Activated naive CD8-positive, alpha-beta T cell treated with anti-CD3 and anti-CD28 coated beads, Interleukin-2, amount 10 ng/mL, durations not matched to agents 7 days and 5 days (primary cell): Measurements from ENCODE around the gene TCP11. TPM values are rescaled to one million over a fixed set of nuclear protein-coding genes. Genes with fewer than 3 reads are reported as not detected.

Source experiments
- ATAC-seq: fragments of 150-1000 bp; cut with Tn5 transposase; one replicate; pipeline ENCODE4 v1.10.0; 2021; ENCODE audit warnings: low read depth, moderate library complexity
- POLR2A ChIA-PET: fragments of 350-600 bp; sonication (Branson Sonifier 250); formaldehyde crosslinking; loops from one replicate; lab custom pipeline; 2021; ENCODE audit warnings: antibody characterized with exemption; lab: Charles Lee
- DNase-seq: peaks from one replicate; pipeline ENCODE4 v3.0.0; 2021
- H3K27ac Mint-ChIP-seq: one replicate; pipeline ENCODE4 v1.8.0; 2022; ENCODE audit warnings: mild to moderate bottlenecking, mixed read lengths
- H3K27me3 Mint-ChIP-seq: one replicate; pipeline ENCODE4 v1.8.0; 2022; ENCODE audit warnings: mild to moderate bottlenecking, moderate library complexity, mixed read lengths
- H3K36me3 Mint-ChIP-seq: one replicate; pipeline ENCODE4 v1.8.0; 2021; ENCODE audit warnings: mild to moderate bottlenecking, mixed read lengths
- H3K4me1 Mint-ChIP-seq: one replicate; pipeline ENCODE4 v1.8.0; 2021; ENCODE audit warnings: mixed read lengths
- H3K4me3 Mint-ChIP-seq: one replicate; pipeline ENCODE4 v1.8.0; 2022; ENCODE audit warnings: mild to moderate bottlenecking, moderate library complexity, mixed read lengths
- H3K9me3 Mint-ChIP-seq: one replicate; pipeline ENCODE4 v1.8.0; 2021; ENCODE audit warnings: mixed read lengths
- total RNA-seq, 2 experiments: library from RNA; stranded (reverse); gene quantifications; one replicate each; pipeline ENCODE4 v1.2.3, GENCODE V29; 2021

TCP11 gene
- total RNA-seq, 2 experiments from 2014 or later, result not detected

DNA sequence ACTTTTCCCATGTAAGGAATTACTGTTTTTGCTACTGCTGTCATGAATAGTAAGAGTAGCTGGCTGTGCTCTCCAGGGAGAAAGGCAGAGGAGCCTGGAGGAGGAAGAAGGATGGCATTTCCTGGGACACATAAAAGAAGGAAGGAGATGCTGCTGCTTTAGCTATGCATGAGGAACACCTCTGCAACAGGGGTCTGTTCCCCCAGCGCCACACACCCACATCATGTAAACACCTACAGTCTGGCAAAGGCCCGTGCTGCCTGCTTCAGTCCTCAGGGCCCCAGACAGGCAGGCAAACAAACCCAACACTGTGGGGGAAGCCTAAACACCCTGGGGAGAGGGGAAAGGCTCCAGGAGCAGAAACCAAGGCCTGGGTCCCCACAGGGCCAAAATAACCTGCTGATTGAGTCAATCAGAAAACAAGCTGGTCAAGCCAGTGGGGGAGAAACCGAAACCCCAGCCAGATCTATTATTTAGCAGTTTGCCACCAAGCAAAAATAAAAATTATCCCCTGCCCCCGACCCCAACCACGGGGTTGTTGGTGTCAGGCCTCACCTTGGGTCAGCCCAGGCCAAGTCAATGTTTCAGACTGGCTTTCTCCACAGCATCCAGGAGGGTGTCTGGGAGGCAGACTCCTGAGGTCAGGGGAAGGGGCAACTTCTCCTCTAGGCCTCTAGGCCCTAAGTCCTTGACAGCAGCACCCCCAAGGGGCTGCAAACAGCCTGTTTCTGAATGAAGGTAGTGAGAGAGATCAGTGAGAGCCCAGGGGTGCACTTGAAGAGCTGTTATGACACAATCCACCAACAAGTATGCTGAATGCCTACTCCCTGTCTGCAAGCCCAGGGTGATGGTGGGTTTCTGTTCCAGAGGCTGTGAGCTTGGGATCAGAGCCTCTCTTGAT is 38.0 kb upstream of the TCP11 start:
- Mint-ChIP-seq H3K36me3 (no peaks in the 10 kb centered on the region), H3K27ac (no peak overlapping the region), H3K9me3 (no peaks in the 10 kb centered on the region), H3K27me3 (peaks cover 22% of the 10 kb centered on the region), H3K4me1 (no peaks in the 10 kb centered on the region), H3K4me3 (no peak overlapping the region)
- DNase-seq (no peak), ATAC-seq (no peak)
- POLR2A ChIA-PET, result interaction anchor here (0.6 kb wide), 1 partner anchor 399 kb away, joined by 4 read pairs; no protein-coding TSS in a partner anchor

DNA sequence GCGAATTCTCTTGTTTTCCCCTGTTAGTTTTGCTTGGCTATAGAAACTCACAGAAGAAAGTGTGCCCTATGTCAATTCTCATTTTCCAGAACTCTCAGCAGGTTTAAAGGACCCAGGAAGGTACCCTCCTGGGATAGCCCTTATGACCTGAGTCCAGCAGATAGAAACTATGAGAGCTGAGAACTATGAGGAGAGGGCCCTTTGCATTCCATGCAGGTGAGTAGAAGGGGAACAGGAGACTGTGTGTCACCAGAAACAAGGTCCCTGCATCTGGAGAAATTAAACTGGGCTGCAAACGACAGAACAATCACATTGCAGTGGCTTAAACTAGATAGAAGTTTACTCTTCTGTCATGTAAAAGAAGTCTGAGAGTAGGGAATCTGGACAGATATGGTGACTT is 36.9 kb upstream of the TCP11 start:
- ATAC-seq (no peak), DNase-seq (no peak)
- Mint-ChIP-seq H3K27me3 (peaks cover 19% of the 10 kb centered on the region), H3K4me3 (no peak overlapping the region), H3K9me3 (no peaks in the 10 kb centered on the region), H3K27ac (no peak overlapping the region), H3K36me3 (no peaks in the 10 kb centered on the region), H3K4me1 (peaks cover 5% of the 10 kb centered on the region)
- POLR2A ChIA-PET, result no interaction called here

DNA sequence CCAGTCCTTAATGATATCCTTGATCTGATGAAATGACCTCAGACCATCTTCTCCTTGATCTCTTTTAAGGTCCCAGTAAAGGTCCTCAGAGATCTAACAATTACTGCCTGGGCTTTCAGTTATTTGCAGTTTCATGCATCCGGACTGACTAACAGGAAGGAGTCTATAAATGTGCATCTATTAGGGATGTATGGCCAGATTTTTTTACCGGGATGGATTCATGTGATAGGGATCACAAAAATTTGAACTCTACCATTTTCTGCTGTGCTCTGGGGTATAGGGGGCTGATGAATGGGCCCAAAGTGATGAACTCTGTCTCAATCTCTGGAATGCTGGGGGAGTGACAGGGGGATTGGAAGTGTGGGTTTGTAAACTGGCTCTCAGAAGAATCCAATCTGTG is 36.5 kb upstream of the TCP11 start:
- no peaks in the 10 kb centered on the region for H3K36me3 Mint-ChIP-seq
- no peak overlapping the region for H3K4me3 Mint-ChIP-seq
- H3K9me3 Mint-ChIP-seq, result no peaks in the 10 kb centered on the region
- peaks cover 17% of the 10 kb centered on the region for H3K27me3 Mint-ChIP-seq
- POLR2A ChIA-PET, result no interaction called here
- H3K4me1 Mint-ChIP-seq, result peaks cover 5% of the 10 kb centered on the region
- no peak overlapping the region for H3K27ac Mint-ChIP-seq
- DNase-seq (no peak), ATAC-seq (no peak)

DNA sequence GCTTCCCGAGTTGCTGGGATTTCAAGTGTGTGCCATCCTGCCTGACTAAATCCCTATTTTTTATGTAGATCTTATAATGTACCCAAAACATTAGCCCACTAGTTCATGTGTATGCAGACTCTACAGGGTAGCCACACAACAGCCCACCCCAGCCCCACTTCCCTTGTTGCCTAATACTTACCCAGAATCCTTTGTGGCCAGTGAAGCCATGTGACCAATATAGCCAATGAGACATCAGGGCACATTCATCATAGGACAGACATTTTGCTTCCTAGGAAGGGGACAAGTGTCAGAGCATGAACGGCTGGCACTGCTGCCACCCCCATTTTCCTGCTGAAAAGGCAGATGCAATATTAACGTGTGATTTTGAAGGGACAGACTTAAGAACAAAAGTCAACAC is 36.0 kb upstream of the TCP11 start:
- Mint-ChIP-seq H3K27ac (no peak overlapping the region), H3K9me3 (no peaks in the 10 kb centered on the region), H3K4me3 (no peak overlapping the region), H3K4me1 (peaks cover 5% of the 10 kb centered on the region), H3K36me3 (no peaks in the 10 kb centered on the region), H3K27me3 (peaks cover 18% of the 10 kb centered on the region)
- ATAC-seq (no peak), DNase-seq (no peak)
- POLR2A ChIA-PET, result no interaction called here

DNA sequence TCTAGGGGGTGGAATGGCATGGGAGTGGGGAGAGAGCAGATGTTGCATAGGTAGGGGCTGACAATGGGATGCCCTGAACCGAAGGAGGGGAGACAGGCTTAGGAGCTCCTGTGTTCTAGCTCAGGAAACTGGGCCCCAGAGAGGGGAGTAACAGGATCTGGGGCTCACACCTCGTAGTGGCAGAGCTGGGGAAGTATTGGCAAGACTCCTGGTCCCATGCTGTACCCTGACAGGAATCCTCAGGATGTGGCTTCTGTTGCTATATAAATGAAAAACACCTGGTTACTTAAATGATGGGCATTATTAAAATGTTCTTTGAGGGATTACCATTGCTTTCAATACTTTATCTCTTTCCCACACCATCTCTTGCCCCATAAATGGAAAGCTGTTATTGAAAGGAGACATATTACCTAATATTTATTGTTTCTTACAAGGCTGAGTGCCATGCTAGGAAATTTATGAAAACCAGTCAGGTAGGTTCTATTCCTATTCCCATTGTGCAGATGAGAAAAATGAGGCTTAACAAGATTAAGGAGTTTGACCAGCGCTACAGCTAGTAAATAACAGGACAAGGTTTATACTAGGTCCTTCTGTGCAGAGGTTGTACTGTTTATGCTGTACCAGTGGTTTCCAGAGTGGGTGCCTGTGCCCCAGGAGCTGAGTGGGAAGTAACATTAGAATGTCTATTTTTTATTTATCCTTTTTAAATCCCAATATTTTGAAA is 35.3 kb upstream of the TCP11 start:
- ATAC-seq, result no peak
- Mint-ChIP-seq H3K4me3 (no peak overlapping the region), H3K36me3 (no peaks in the 10 kb centered on the region), H3K27me3 (peaks cover 20% of the 10 kb centered on the region), H3K27ac (no peak overlapping the region), H3K9me3 (no peaks in the 10 kb centered on the region), H3K4me1 (peaks cover 5% of the 10 kb centered on the region)
- no peak for DNase-seq
- POLR2A ChIA-PET, result no interaction called here

DNA sequence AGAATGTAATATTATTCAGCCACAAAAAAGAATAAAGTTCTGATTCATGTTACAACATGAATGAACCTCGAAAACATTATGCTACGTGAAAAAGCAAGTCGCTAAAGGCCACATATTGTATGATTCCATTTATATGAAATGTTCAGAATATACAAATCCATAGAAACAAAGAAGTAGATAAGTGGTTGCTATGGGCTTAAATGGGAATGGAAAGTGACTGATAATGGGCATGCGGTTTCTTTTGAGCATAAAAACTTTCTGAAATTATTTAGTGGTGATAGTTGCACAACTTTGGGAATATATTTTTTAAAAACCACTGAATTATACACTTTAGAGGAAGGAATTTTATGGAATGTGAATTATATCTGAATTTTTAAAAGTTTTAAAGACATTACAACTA is 33.4 kb upstream of the TCP11 start:
- Mint-ChIP-seq H3K36me3 (peaks cover 3% of the 10 kb centered on the region), H3K4me3 (no peak overlapping the region), H3K9me3 (peaks cover 4% of the 10 kb centered on the region), H3K27me3 (peaks cover 20% of the 10 kb centered on the region), H3K4me1 (peaks cover 5% of the 10 kb centered on the region), H3K27ac (no peak overlapping the region)
- ATAC-seq, result no peak
- no peak for DNase-seq
- POLR2A ChIA-PET, result interaction anchor here (0.7 kb wide), 1 partner anchor 986 kb away, joined by 3 read pairs; no protein-coding TSS in a partner anchor

DNA sequence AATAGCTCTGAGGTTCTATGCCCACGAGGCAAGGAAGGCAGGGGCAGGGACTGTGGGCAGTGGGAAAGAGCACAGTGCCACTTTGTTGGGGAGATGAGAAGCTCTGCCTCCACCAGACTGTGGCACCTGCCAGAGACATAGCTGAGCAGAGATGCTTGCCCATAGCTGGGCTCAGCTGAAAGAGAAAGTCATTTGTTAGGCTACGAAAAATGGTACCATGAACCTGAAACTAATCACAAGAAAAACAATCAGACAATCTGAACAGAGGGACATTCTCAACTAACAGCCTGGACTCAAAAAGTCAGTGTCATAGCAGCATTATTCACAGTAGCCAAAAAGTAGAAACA is 32.9 kb upstream of the TCP11 start:
- ATAC-seq, result no peak
- Mint-ChIP-seq H3K4me1 (peaks cover 5% of the 10 kb centered on the region), H3K9me3 (peaks cover 7% of the 10 kb centered on the region), H3K27ac (no peak overlapping the region), H3K27me3 (peaks cover 20% of the 10 kb centered on the region), H3K4me3 (no peak overlapping the region), H3K36me3 (peaks cover 6% of the 10 kb centered on the region)
- DNase-seq, result no peak
- POLR2A ChIA-PET, result no interaction called here

DNA sequence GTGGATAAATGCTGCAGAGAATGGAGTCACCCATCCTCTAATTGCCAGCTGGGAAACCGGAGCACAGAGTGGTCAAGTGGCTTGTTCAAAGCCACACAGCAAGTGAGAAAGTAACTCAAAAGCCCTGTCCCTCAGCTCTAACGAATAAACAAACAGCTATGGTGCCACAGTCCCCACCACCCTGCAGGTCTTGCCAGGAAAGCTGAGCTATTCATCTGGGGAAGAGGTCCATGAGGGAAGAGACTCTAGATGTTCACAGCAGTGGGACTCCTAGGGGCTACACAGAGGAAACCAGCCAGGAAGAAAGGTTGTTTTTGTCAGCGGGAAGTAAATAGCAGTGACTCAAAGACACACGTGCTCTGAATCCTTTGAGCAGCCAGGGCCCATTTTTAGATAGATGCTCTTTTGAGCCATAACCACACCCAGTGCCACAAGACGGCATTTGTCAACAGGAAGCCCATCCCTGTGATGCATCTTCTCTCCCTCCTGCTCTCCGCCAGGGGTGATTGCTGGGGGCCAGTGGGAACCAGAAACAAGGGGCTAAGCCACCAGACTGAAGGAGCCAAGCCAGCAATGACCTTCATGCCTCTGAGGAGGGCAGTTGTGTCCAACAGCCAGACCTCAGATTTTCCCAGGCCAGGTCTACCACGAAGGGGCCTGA is 32.4 kb upstream of the TCP11 start:
- peaks cover 5% of the 10 kb centered on the region for H3K4me1 Mint-ChIP-seq
- POLR2A ChIA-PET, result no interaction called here
- no peak for DNase-seq
- ATAC-seq, result no peak
- H3K9me3 Mint-ChIP-seq, result peaks cover 7% of the 10 kb centered on the region
- peaks cover 20% of the 10 kb centered on the region for H3K27me3 Mint-ChIP-seq
- H3K36me3 Mint-ChIP-seq, result peaks cover 6% of the 10 kb centered on the region
- no peak overlapping the region for H3K4me3 Mint-ChIP-seq
- H3K27ac Mint-ChIP-seq, result no peak overlapping the region

DNA sequence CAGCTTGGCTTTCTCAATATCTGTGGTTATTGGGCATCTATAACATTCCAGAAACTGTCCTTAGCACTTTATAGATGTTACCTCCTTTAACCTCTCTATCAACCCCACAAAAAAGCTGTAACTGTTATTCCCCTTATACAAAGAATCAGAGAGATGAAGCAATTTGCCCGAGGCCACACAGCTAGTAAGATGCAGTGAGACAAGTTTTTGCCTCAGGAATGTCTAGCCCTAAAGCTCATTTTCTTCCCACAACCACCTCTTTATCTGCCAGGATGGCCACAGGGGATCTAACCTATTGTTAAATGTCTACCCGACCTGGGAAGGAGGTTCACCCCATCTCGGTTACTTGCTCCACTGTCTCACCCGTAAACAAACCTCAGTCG is 31.9 kb upstream of the TCP11 start:
- Mint-ChIP-seq H3K27me3 (peaks cover 20% of the 10 kb centered on the region), H3K4me3 (no peak overlapping the region), H3K36me3 (peaks cover 6% of the 10 kb centered on the region), H3K27ac (no peak overlapping the region), H3K4me1 (peaks cover 5% of the 10 kb centered on the region), H3K9me3 (peaks cover 7% of the 10 kb centered on the region)
- DNase-seq (no peak), ATAC-seq (no peak)
- POLR2A ChIA-PET, result no interaction called here

DNA sequence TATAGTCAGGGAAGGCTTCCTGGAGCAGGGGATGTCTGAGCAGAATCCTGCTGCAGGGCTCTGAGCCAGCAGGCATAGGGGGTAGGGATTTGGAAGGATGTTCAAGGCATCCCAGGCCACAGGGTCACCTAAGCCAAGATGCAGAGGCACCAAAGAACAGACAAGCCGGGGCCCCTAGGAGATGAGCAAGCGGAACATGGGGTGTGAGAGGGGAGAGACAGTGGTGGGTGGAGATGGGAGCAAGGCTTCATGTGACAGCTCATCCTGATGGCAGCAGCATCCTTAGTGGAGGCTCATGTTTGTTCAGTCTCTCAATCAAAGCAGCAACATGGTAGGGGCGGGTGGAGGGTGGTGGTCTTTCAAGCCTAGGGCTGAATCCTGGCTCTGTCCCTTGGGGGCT is 29.8 kb upstream of the TCP11 start:
- POLR2A ChIA-PET, result no interaction called here

DNA sequence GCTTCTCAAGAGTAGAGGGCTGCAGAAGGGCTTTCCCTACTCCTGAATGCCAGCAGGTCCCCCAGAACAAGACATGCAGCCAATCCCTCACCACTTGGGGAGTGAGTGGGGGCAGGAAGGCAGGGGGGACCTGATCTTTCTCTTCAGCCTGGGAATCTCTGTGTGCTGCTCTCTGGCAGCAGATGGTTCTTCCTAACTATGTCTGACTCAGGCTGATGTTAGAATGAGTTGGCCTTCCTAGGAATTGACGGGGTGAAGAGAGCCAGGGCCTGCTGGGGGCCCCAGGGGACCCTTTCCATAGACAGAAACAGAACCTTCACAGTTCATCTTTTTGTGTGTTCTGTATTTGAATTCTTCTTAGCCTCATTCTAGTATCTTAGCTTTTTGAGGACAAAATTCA is 29.0 kb upstream of the TCP11 start:
- no peak overlapping the region for H3K4me3 Mint-ChIP-seq
- DNase-seq (no peak), ATAC-seq (no peak)
- H3K4me1 Mint-ChIP-seq, result peaks cover 5% of the 10 kb centered on the region
- no peak overlapping the region for H3K27ac Mint-ChIP-seq
- H3K9me3 Mint-ChIP-seq, result peaks cover 7% of the 10 kb centered on the region
- POLR2A ChIA-PET, result no interaction called here
- peaks cover 22% of the 10 kb centered on the region for H3K27me3 Mint-ChIP-seq
- H3K36me3 Mint-ChIP-seq, result peaks cover 6% of the 10 kb centered on the region

More for the DNA sequence above, 29.8 kb upstream of the TCP11 start:
- no peak overlapping the region for H3K27ac Mint-ChIP-seq
- DNase-seq (no peak), ATAC-seq (no peak)
- H3K27me3 Mint-ChIP-seq, result peaks cover 24% of the 10 kb centered on the region
- peaks cover 7% of the 10 kb centered on the region for H3K9me3 Mint-ChIP-seq
- H3K4me1 Mint-ChIP-seq, result peaks cover 5% of the 10 kb centered on the region
- peaks cover 6% of the 10 kb centered on the region for H3K36me3 Mint-ChIP-seq
- H3K4me3 Mint-ChIP-seq, result no peak overlapping the region

DNA sequence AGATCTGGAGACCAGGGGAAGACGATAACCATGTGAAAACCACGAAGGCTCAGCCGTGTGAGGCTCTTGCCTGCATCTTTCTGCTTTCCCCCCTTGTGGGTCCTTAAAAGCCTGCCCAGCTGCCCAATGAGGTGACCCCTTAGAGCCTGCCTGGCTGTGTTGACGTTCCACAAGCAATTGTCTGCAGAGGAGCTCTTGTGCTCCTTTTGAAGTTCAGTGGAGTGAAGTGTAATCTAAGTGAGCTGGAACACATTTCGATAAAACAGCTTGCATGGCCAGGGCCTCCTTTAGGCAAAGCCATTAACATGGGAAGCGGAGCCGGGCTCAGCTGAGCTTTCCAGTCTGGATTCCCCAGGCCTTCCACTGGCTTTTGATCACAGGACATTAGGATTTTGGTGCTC is 27.3 kb upstream of the TCP11 start:
- no peak for DNase-seq
- H3K36me3 Mint-ChIP-seq, result peaks cover 6% of the 10 kb centered on the region
- peaks cover 2% of the 10 kb centered on the region for H3K4me1 Mint-ChIP-seq
- peaks cover 20% of the 10 kb centered on the region for H3K27me3 Mint-ChIP-seq
- H3K27ac Mint-ChIP-seq, result no peak overlapping the region
- no peak overlapping the region for H3K4me3 Mint-ChIP-seq
- POLR2A ChIA-PET, result no interaction called here
- H3K9me3 Mint-ChIP-seq, result peaks cover 7% of the 10 kb centered on the region
- ATAC-seq, result no peak

DNA sequence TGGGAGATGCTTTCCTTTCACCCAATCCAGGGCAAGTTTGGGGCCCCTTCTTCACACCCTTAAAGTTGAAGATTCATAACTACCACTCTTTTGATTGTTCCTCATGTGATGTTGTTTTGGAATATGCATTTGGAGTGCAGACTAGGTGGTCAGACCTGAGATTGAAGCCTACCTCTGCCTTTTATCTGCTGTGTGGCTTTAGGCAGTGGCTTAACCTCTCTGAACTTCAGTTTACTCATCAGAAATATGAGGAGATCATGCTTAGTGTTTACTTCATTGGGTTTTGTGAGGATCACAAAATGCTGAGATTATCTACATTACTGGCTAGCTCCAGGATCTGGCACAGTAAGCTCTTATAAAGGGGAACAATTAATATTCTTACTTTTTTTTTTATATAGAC is 26.4 kb upstream of the TCP11 start:
- POLR2A ChIA-PET, result no interaction called here

More for the DNA sequence above, 26.4 kb upstream of the TCP11 start:
- Mint-ChIP-seq H3K9me3 (peaks cover 7% of the 10 kb centered on the region), H3K4me3 (no peak overlapping the region), H3K27ac (no peak overlapping the region), H3K4me1 (no peaks in the 10 kb centered on the region), H3K27me3 (peaks cover 20% of the 10 kb centered on the region), H3K36me3 (peaks cover 6% of the 10 kb centered on the region)
- DNase-seq (no peak), ATAC-seq (no peak)
